ENCODE data around the gene MYL3.

The MYL3 gene

GRCh38 chr3:46899151-46900006 lies 36.1 kb upstream of the MYL3 start:
- no peak for DNase-seq

DNA sequence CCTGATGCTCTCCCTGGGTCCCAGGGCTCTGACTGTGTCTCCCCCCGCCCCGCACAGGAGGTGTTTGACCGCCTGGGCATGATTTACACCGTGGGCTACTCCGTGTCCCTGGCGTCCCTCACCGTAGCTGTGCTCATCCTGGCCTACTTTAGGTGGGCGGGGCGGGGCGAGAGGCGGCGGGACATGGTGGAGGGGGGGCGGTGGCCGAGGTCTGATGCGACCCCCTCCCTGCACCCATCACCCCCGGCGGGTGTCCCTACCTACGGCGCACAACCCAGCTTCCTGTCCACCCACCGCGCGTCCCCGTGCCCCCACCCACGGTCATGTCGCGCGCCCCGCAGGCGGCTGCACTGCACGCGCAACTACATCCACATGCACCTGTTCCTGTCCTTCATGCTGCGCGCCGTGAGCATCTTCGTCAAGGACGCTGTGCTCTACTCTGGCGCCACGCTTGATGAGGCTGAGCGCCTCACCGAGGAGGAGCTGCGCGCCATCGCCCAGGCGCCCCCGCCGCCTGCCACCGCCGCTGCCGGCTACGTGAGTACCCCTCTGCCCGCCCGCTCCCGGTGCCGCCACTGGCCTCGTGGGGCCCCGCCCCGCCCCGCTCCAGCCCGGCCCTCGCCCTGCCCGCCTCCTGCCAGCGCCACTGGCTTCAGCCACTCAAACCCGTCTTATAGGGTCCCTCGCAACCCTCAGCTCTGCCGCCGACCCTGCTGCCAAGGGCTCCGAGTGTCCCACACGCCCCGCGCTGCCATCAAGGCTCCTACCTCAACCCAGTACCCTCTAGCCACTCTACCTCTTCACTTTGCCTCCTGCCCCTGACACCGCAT lies 35.3 kb upstream of the MYL3 start:
- no peak for DNase-seq

DNA sequence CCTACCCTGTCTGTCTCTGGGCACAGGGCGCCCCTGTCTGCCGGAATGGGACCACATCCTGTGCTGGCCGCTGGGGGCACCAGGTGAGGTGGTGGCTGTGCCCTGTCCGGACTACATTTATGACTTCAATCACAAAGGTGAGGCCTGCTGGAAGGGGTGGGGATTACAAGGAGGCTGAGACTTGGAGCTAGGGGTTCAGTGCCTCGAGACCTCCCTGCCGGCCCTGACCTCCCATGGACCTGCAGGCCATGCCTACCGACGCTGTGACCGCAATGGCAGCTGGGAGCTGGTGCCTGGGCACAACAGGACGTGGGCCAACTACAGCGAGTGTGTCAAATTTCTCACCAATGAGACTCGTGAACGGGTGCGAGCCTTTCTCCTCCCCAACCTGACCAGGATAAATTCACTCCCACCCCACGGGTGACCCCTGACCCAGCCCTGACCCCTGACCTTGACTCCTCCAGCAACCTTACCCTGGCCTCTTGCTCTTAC lies 34.6 kb upstream of the MYL3 start:
- DNase-seq: no peak

DNA sequence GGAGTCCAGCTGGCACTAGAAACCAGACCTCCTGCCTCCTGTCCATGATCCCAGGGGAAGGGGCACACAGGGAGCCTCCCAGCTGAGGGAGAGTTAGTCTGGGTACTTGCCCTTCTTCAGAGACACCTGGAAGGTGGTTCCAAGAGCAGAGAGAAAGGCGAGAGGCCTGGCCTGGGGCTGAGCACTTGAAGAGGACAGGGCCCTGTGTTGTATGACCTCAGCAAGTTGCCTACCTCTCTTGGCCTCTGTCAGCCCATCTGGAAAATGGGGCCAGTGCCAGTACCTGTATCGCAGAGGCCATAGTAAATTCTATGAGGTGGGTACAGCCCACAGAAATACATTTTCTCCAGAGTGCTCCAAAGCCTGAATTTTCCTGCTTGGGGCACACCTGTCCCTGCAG lies 33.8 kb upstream of the MYL3 start:
- DNase-seq: no peak

GRCh38 chr3:46896386-46896785 lies 33.1 kb upstream of the MYL3 start:
- DNase-seq: no peak

DNA sequence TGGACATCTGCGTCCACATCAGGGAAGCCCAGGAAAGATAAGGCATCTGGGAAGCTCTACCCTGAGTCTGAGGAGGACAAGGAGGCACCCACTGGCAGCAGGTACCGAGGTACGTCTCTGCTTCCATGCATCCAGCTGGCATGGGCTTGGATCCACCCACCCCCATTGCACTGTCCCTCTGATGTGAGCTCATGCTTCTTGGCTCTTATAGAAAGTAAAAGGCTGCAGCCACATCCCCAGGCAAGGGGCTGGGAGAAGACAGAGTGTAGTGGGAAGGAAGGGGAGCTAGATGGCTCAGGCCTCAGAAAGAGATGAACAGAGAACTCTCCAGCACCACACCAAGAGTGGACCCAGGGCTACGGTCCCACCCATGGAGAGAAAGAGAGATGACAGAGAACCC lies 32.5 kb upstream of the MYL3 start:
- no peak for DNase-seq

DNA sequence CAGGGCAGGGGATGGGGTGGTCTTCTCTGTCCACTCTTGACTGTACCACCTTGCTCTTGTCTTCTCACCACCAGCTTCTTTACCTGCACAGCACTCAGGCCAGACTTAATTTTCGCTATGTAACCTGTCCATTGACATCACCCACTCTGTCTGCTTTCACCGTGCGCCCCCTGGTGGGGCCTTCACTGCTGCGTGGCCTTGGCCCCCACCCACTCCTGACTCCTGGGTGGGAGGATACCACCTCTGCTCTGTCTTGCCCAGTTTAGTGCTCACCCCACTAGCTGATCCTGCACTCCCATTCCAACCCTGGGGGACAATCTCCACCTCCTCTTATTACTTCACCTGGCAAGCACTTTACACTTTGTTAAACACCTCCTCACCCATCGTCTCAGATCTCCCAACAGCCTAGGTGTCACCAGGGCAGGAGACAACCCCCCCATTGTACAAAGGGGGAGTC lies 32.0 kb upstream of the MYL3 start:
- peak; percentile 83 for DNase-seq

GRCh38 chr3:46894256-46894655 lies 31.0 kb upstream of the MYL3 start:
- no peak for DNase-seq

DNA sequence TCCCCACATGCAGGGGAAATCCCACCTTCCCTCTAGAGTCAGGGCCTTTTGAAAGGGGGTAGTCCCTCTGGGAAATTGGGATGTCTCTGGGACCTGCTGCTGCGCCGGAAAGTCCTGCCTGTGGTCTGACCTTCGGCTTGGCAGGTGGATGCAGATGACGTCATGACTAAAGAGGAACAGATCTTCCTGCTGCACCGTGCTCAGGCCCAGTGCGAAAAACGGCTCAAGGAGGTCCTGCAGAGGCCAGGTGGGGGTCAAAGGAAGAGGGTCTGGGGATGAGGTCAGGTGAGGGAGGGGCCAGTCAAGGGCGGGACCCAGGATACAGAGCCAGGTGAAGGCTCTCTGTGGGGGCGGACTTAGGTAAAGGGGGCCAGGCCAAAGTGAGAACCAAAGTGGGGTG lies 30.5 kb upstream of the MYL3 start:
- no peak for DNase-seq

DNA sequence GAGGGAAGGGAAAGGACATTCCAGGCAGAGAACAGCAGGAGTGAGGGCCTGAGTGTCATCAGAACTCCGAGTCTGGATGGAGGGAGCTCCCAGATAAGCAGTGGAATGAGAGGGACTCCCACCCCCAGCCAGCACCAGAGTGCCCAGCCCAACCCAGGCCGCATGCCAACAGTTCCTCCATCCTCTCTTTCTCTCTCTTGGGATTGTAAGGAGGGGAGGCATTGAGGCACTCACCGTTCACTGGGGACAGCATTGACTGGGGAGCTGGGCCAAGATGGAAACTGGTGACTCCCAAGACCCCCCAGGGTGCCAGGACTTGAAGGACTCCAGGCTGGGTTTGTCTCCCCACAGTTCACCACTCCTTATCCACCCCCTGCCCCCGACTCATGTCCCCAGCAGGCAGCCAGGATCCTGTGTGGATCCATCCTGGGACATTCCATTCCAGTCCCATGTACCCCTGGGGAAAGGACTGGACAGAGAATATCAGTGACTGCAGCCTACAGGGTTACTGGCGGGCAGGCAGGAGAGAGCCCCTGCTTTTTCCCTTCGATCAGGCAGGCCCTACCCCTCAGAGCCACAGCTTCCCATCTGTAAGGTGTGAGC lies 30.0 kb upstream of the MYL3 start:
- no peak for DNase-seq

DNA sequence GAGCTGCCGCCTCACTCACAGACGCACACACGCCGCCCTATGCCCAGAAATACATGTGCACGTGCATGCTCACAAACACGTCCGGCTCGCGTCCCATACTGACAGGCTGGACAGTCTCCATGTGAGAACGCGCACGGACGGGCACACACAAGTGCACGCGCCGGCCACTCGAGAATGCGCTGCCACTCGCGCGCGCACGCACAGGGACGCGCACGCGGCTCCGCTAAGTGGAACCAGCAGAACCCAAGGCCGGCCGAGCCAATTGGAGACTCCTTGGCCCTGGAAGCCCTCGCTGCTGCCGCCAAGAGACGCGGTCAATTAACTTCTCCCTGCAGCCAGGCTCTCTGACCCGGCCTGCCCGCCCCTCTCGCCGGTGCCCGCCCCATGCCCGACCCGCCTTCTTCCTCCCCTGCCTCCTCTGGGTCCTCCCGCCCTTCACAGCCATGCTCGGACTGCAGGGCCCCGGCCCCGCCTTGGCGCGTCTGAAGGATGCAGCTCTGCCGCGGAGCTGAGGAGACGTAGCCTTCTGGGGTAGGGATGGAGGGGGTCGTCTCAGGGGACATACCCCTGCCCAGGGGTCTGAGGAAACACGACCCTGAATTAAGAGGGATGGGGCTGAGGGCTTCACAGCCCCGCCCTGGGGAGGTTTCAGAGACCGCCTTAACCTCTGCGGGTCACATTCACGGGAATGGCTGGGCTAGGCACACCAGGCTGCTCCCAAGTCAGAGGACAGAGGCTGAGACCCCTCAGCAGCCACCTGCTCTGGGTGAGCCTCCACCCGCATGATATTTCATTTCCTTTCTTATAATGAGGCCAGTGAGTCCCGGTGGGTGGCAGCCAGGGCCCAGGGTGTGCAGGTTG lies 29.3 kb upstream of the MYL3 start:
- no peak for DNase-seq

DNA sequence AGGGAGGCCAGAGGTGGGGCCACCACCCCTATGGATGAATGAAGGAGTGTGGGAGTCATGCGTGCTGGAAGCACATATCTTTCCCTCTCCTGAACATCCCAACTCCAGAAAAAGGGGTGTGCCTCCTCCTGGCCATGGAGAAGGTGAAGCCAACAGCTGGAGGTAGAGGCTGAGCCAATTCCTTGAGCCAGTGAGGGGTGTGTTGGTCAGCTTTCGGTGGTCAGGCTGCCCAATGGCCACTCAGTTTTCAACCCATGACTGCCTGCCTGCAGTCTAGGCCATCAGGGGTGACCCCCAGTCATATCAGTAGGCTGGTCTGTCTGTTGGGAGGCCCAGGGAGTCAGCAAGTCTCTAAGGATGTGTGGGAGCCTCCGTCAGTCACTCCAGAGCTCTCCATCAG lies 27.9 kb upstream of the MYL3 start:
- DNase-seq: no peak

DNA sequence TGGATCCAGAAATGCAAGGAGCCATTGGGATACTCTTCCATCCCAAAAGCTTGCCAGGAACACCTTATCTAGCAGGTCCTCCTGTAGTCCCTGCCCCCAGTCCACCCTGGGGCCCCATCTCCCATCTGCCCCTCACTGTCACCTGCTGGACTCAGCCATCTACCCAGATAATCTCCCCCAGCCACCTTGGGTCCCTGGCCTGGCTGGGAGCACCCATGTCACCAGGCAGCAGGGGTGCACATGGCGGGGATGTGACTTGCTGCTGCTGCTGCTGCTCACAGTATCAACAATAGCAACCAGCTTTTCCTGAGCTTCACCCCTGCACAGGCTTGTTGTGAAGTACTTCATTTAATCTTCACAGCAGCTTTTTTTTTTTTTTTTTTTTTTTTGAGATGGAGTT lies 26.9 kb upstream of the MYL3 start:
- DNase-seq: no peak

- no peak for DNase-seq
Measured at GRCh38 chr3:46889381-46890110, 26.3 kb upstream of the MYL3 start.

DNA sequence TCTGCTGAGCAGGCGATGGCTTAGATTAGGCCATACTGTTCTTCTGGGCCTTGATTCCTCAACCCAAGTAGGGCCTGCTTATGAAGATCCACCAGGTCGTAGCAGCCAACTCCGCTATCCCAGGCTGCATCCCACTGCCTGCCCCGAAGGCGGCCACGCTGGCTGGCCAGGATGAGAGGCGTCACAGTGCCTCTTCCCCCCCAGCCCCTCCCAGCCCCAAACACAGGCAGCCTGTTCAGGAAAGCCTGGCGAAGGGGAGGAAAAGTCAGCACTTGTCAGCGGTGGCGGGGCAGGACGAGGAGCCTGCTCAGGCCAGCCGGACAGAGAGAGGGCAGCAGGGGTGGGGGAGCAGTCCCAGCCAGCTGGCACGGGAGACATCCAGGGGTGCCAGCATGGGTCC lies 25.5 kb upstream of the MYL3 start:
- DNase-seq: no peak

DNA sequence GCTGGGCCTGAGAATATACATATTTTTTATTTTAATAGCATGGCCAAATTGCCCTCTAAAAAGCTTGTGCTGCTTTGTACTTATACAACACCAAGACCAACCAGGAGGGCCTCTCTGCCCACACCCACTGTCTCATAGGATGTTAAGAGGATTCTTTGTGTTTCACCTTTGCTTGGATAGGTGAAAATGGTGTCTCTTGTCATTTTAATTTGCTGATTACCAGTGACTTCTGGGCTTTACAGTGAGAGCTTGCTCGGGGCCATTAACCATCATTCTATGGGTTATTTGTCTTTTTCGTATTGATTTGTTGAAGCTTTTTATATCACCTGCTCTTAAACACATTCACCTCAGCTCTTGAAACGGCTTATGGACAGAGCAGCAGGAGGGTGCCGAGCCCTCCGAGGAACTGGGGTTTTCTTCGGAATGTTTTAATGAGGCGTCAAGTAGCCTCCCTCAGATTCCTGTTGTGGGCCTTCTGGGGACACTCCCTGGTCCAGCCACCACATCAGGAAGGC lies 24.8 kb upstream of the MYL3 start:
- no peak for DNase-seq

DNA sequence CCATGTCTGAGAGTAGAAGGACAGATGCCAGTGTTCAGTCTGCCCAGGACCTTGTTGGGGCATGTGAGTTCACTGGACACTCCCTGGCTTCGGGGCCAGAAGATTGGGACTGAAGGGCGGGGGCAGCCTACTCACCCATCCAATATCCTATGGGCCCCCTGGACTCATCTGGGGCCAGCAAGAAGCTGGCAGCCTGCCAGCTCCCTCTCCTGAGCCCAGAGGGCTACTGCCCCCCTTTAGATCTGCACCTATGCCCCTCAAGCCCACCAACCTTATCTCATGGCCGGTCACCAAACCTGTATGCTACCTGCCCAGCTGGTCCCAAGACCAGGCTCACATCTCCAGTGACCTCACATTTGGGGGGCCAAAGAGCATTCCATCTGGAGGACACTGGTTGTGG lies 22.4 kb upstream of the MYL3 start:
- no peak for DNase-seq

- DNase-seq: no peak
Measured at GRCh38 chr3:46884929-46885328, 21.7 kb upstream of the MYL3 start.

DNA sequence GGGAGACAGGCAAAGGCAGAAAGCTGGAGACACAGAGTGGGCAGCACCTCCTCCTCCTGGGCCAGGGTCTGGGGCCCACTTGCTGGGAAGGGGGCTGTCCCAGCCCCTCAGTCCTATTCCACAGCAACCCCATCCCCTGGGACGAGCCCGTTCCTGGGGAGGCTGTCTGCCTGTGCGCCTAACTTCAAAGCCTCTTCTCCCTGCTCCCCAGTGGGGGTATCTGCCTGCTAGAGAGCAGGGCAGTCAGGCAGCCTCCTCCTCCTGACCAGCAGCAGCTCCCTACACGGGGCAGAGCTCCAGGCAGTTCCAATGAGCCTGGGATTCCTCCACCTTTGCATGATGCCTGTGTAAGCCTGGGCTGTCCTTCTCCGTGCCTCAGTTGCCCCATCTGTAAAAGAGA lies 21.2 kb upstream of the MYL3 start:
- no peak for DNase-seq

DNA sequence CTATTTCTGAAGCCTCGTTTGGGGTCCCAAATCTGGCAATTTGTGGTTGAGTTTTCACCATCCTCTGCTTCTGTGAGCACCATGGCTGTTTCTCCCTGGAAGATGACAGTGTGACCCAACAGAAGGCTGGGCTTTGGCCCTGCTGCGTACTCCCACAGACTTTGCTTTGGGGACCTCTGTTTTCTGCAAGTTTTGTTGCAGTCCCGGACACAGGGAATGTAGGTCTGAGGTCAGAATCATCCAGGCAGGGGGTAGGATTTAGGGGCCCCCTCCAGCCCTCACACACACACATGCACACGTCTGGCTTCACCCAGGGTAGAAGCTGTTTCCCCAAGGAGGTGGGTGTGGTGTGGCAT lies 20.6 kb upstream of the MYL3 start:
- DNase-seq: no peak

DNA sequence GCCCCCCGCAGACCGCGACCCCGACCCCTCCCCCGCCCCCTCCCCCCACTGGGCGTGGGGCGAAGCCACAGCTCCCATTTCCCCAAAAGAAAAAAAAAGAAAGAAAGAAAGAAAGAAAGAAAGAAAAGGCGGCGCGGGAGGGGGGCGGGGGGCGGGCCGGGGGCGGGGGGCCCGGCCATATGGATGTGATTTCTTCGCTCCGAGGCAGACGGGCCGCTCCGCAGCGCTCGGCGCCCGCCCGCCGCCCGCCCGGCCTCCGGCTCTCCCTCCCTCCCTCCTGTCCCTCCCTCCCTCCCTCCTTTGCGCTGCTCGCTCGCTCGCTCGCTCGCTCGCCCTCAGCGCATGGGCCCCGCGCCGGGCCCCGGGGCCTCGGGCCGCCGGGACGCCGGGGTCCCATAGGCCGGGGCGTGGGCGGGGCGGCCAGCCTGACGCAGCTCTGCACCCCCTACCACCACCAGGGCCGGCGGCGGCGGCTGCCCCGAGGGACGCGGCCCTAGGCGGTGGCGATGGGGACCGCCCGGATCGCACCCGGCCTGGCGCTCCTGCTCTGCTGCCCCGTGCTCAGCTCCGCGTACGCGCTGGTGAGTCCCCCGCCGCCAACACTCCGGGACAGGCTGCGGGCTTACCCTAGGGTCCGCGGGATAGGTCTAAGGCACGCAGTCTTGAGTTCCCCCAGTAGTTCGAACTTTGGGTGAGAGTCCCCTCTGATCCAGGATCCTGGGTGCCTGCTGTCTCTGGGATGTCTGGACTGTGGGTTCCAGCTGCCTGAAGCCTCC lies 20.0 kb upstream of the MYL3 start:
- DNase-seq: no peak
